HuH-7 (cell line): ENCODE results near the gene TOP3B.

Source experiments
- DNase-seq: peaks from one replicate; pipeline ENCODE4 v3.0.0; 2011; ENCODE audit warnings: low spot score

Gene TOP3B

GRCh38 chr22:21961886-21962654 lies 20.5 kb downstream of the TOP3B start:
- no peak for DNase-seq

GRCh38 chr22:21961127-21961867 lies 21.3 kb downstream of the TOP3B start:
- DNase-seq, result no peak

- no peak for DNase-seq
These were observed 22.1 kb downstream of the TOP3B start for GRCh38 chr22:21960200-21961126.

- DNase-seq, result no peak
These were observed 23.1 kb downstream of the TOP3B start for GRCh38 chr22:21959274-21960074.

- no peak for DNase-seq
These were observed 24.0 kb downstream of the TOP3B start for GRCh38 chr22:21958360-21959273.

GRCh38 chr22:21952586-21953571 lies 29.7 kb downstream of the TOP3B start, which contains the start of gene PPM1F:
PPM1F (minus strand) TSS chr22:21952848; CDS start chr22:21946048, 6,800 bp downstream.
- DNase-seq, result peak; percentile 95

GRCh38 chr22:21951931-21952465 lies 30.6 kb downstream of the TOP3B start:
- DNase-seq, result peak; percentile 60

- no peak for DNase-seq
These were observed 31.5 kb downstream of the TOP3B start for GRCh38 chr22:21951062-21951461.

- DNase-seq, result no peak
These were observed 32.6 kb downstream of the TOP3B start for GRCh38 chr22:21949948-21950347.

GRCh38 chr22:21949569-21949918 lies 33.0 kb downstream of the TOP3B start:
- no peak for DNase-seq

- DNase-seq, result no peak
These were observed 33.6 kb downstream of the TOP3B start for GRCh38 chr22:21948824-21949568.

GRCh38 chr22:21948390-21948789 lies 34.2 kb downstream of the TOP3B start:
- no peak for DNase-seq

- peak; percentile 58 for DNase-seq
These were observed 35.3 kb downstream of the TOP3B start for GRCh38 chr22:21947040-21948014.

GRCh38 chr22:21946262-21946925 lies 36.2 kb downstream of the TOP3B start:
- no peak for DNase-seq

GRCh38 chr22:21945453-21946261 lies 36.9 kb downstream of the TOP3B start:
- no peak for DNase-seq
